CD4-positive, alpha-beta memory T cell (primary cell): Measurements from ENCODE around the gene TMEM106C. TPM values are rescaled to one million over a fixed set of nuclear protein-coding genes. Genes with fewer than 3 reads are reported as not detected.

Experiments
- CTCF ChIA-PET: fragments of 350-600 bp; sonication (Branson Sonifier 250); formaldehyde crosslinking; loops from one replicate; lab custom pipeline; 2021; ENCODE audit warnings: inconsistent platforms; ENCODE audit not compliant: partially characterized antibody; lab: Charles Lee
- POLR2A ChIA-PET: fragments of 350-600 bp; sonication (Branson Sonifier 250); formaldehyde crosslinking; loops from one replicate; lab custom pipeline; 2021; ENCODE audit not compliant: partially characterized antibody; lab: Charles Lee
- DNase-seq, 5 donors: peaks; one replicate each; pipeline versions ENCODE4 v3.0.0 to v3.0.0-alpha.2; 2020 to 2022; ENCODE audit warnings: mixed read lengths in 1 of 5
- H3K27ac ChIP-seq: one replicate; pipeline ENCODE4 v1.7.0; 2013; ENCODE audit warnings: low read depth, low read length
- H3K27me3 ChIP-seq: 2 replicates; pipeline ENCODE4 v1.7.0; 2013; ENCODE audit warnings: mild to moderate bottlenecking, low read length, moderate library complexity; ENCODE audit not compliant: insufficient read depth
- H3K36me3 ChIP-seq: 2 replicates; pipeline ENCODE4 v1.7.0; 2013; ENCODE audit warnings: mild to moderate bottlenecking, low read length, moderate library complexity; ENCODE audit not compliant: insufficient read depth
- H3K4me1 ChIP-seq: 2 replicates; pipeline ENCODE4 v1.7.0; 2013; ENCODE audit warnings: mild to moderate bottlenecking, low read length, moderate library complexity; ENCODE audit not compliant: insufficient read depth
- H3K4me3 ChIP-seq, 2 donors: one replicate each; pipeline ENCODE4 v1.7.0; 2013; ENCODE audit warnings: low read length in 2 of 2, mild to moderate bottlenecking in 1 of 2
- H3K9me3 ChIP-seq, 2 donors: one replicate each; pipeline ENCODE4 v1.7.0; 2013; ENCODE audit warnings: low read length in 2 of 2, control low read depth in 1 of 2; ENCODE audit not compliant: control insufficient read depth in 1 of 2
- H3K27ac Mint-ChIP-seq, 7 donors: one replicate each; pipeline ENCODE4 v1.8.0; 2020 to 2021; ENCODE audit warnings: mixed read lengths in 7 of 7, mild to moderate bottlenecking in 6 of 7, inconsistent platforms in 3 of 7, moderate library complexity in 3 of 7
- H3K27me3 Mint-ChIP-seq, 2 donors: one replicate each; pipeline ENCODE4 v1.8.0; 2020 to 2021; ENCODE audit warnings: mixed read lengths in 2 of 2
- H3K36me3 Mint-ChIP-seq, 2 donors: one replicate each; pipeline ENCODE4 v1.8.0; 2020 to 2021; ENCODE audit warnings: mixed read lengths in 2 of 2, inconsistent platforms in 1 of 2, mild to moderate bottlenecking in 1 of 2
- H3K4me1 Mint-ChIP-seq, 4 donors: one replicate each; pipeline ENCODE4 v1.8.0; 2020 to 2021; ENCODE audit warnings: mixed read lengths in 4 of 4, mild to moderate bottlenecking in 1 of 4
- H3K4me3 Mint-ChIP-seq, 8 donors: one replicate each; pipeline ENCODE4 v1.8.0; 2020 to 2021; ENCODE audit warnings: mixed read lengths in 8 of 8, mild to moderate bottlenecking in 7 of 8, moderate library complexity in 6 of 8, inconsistent platforms in 3 of 8
- H3K9me3 Mint-ChIP-seq, 8 donors: one replicate each; pipeline ENCODE4 v1.8.0; 2020 to 2021; ENCODE audit warnings: mixed read lengths in 8 of 8, mild to moderate bottlenecking in 5 of 8, inconsistent platforms in 3 of 8, moderate library complexity in 1 of 8
- intact Hi-C: fragments of 100-400 bp; cut with micrococcal nuclease; formaldehyde crosslinking; loops from one replicate; pipeline ENCODE4 v1.15.1; 2023
- polyA plus RNA-seq, 2 donors: library from polyadenylated mRNA; unstranded; fragments of 300-500 nt; fragmentation: Illumina TruSeq; gene quantifications; one replicate each; pipeline ENCODE4 v1.2.3, GENCODE V29; 2021
- total RNA-seq, 2 experiments: library from RNA; stranded (reverse); gene quantifications; one replicate each; pipeline ENCODE4 v1.2.3, GENCODE V29; 2021

TMEM106C gene
- total and polyA plus RNA-seq, 4 experiments from 2014 or later = 42.5 to 77.4 (median 44.6) TPM

DNA sequence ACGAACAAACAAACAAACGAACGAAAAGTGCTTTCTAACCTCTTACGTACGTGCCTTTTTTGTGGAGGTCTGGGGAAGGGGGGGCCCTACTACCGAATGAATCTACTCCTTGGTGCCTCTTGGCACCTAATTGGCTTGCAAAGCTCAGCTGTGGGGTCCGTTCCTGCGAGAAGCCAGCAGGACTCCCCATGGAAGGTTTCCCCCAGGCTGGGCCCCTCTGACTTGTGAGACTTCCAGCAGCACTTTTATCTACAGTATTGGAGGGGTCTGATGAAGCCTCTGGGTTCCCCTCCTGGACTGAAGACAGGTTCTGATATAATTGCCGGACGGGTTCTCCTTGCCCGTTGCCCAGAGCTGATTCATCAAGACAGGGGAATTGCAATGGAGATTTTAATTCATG lies 1.2 kb upstream of the TMEM106C start:
- Mint-ChIP-seq H3K4me1 (peaks cover 11 to 38% (median 31%) of the 10 kb centered on the region in 4 donors), H3K9me3 (peaks cover 0 to 8% (median 1%) of the 10 kb centered on the region in 8 donors), H3K27ac (peak overlapping the region in 1 of 7 donors; percentile 92), H3K27me3 (peaks cover 0 to 5% of the 10 kb centered on the region in 2 donors), H3K36me3 (peaks cover 12 to 27% of the 10 kb centered on the region in 2 donors), H3K4me3 (peak overlapping the region in 1 of 8 donors; percentile 34)
- ChIA-PET POLR2A (no interaction called here), CTCF (interaction anchor here (0.9 to 4.0 kb wide), 9 partner anchors 8 to 219 kb away, joined by 3 to 24 read pairs (median 5); partner anchors contain the start of gene ASB8)
- Histone ChIP-seq H3K4me3 (no peak overlapping the region), H3K9me3 (no peaks in the 10 kb centered on the region), H3K27ac (no peak overlapping the region), H3K4me1 (peaks cover 19% of the 10 kb centered on the region), H3K27me3 (no peaks in the 10 kb centered on the region), H3K36me3 (no peaks in the 10 kb centered on the region)
- intact Hi-C loops = loop anchor here (2.0 to 5.0 kb wide), 3 partner anchors 145 to 255 kb away; partner anchors contain the start of genes ASB8, RPAP3 and SENP1
- DNase-seq = no peak

DNA sequence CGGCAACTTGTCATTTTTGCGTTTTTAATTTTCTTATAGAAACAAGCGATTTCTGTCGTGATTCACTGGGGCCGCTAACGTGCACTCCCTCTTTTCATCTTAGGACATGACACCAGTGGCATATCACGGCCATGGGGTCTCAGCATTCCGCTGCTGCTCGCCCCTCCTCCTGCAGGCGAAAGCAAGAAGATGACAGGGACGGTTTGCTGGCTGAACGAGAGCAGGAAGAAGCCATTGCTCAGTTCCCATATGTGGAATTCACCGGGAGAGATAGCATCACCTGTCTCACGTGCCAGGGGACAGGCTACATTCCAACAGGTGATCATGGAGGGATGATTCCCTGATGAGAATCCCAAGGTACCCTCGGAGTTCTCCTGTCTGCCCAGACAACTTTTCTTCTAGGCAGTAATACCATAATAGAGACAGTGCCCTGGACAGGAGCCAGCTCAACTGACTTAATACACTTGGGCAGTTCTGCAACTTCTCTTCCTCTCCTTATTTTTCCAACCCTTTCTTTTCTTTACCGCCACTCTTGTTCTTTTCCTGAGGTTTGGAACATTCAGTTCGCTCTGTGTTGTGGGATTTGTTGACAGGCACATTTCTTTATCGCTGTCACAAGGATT lies 821 bp downstream of the TMEM106C start:
- H3K27ac ChIP-seq = peak overlapping the region; percentile 62

GRCh38 chr12:47965581-47965980 lies 2.2 kb downstream of the TMEM106C start:
- peak overlapping the region in 6 of 8 donors; percentile 41 to 74 (median 56) for H3K4me3 Mint-ChIP-seq
- ChIA-PET CTCF (interaction anchor here (1.4 to 4.0 kb wide), 3 partner anchors 10 to 192 kb away, joined by 3 to 24 read pairs (median 10); partner anchors contain the start of gene ASB8), POLR2A (no interaction called here)
- no peak for DNase-seq
- intact Hi-C loops = no loop called here
- H3K36me3 Mint-ChIP-seq = peaks cover 18 to 52% of the 10 kb centered on the region in 2 donors
- H3K4me3 ChIP-seq = no peak overlapping the region
- H3K27me3 ChIP-seq = no peaks in the 10 kb centered on the region
- H3K27ac Mint-ChIP-seq = peak overlapping the region in 1 of 7 donors; percentile 25
- H3K9me3 Mint-ChIP-seq = no peaks in the 10 kb centered on the region
- H3K27ac ChIP-seq = no peak overlapping the region
- peaks cover 11 to 39% (median 32%) of the 10 kb centered on the region in 4 donors for H3K4me1 Mint-ChIP-seq
- peaks cover 19% of the 10 kb centered on the region for H3K4me1 ChIP-seq
- no peaks in the 10 kb centered on the region for H3K27me3 Mint-ChIP-seq
- no peaks in the 10 kb centered on the region for H3K36me3 ChIP-seq
- no peaks in the 10 kb centered on the region for H3K9me3 ChIP-seq

More for the DNA sequence above, 821 bp downstream of the TMEM106C start:
- H3K27ac Mint-ChIP-seq = peak overlapping the region; percentile 91 to 97 (median 92)
- H3K9me3 Mint-ChIP-seq = peaks cover 0 to 6% (median 0%) of the 10 kb centered on the region in 8 donors
- Histone ChIP-seq H3K4me1 (peaks cover 19% of the 10 kb centered on the region), H3K36me3 (no peaks in the 10 kb centered on the region), H3K9me3 (no peaks in the 10 kb centered on the region), H3K4me3 (peak overlapping the region; percentile 84 to 92), H3K27me3 (no peaks in the 10 kb centered on the region)
- no peak for DNase-seq
- peaks cover 0 to 5% of the 10 kb centered on the region in 2 donors for H3K27me3 Mint-ChIP-seq
- peak overlapping the region; percentile 93 to 99 (median 99) for H3K4me3 Mint-ChIP-seq
- POLR2A ChIA-PET = interaction anchor here (1.2 to 2.2 kb wide), 4 partner anchors 59 to 258 kb away, joined by 5 to 9 read pairs (median 6); partner anchors contain the start of genes CCDC184, RPAP3 and VDR
- CTCF ChIA-PET = interaction anchor here (0.7 to 4.0 kb wide), 22 partner anchors 8 to 654 kb away, joined by 3 to 24 read pairs (median 6); partner anchors contain the start of genes ASB8 and VDR
- intact Hi-C loops = loop anchor here (5.0 kb wide), 2 partner anchors 143 to 257 kb away; partner anchors contain the start of genes RPAP3 and SENP1
- H3K36me3 Mint-ChIP-seq = peaks cover 18 to 44% of the 10 kb centered on the region in 2 donors
- peaks cover 11 to 39% (median 32%) of the 10 kb centered on the region in 4 donors for H3K4me1 Mint-ChIP-seq

GRCh38 chr12:47967461-47968321 lies 4.3 kb downstream of the TMEM106C start:
- Mint-ChIP-seq H3K27me3 (no peaks in the 10 kb centered on the region), H3K27ac (no peak overlapping the region), H3K4me3 (no peak overlapping the region), H3K9me3 (no peaks in the 10 kb centered on the region), H3K4me1 (peaks cover 11 to 39% (median 31%) of the 10 kb centered on the region in 4 donors), H3K36me3 (peaks cover 18 to 52% of the 10 kb centered on the region in 2 donors)
- Histone ChIP-seq H3K9me3 (no peaks in the 10 kb centered on the region), H3K4me3 (no peak overlapping the region), H3K4me1 (peaks cover 19% of the 10 kb centered on the region), H3K27me3 (no peaks in the 10 kb centered on the region), H3K36me3 (no peaks in the 10 kb centered on the region), H3K27ac (no peak overlapping the region)
- ChIA-PET CTCF (interaction anchor here (0.8 kb wide), 1 partner anchor 19 kb away, joined by 3 read pairs; no protein-coding TSS in a partner anchor), POLR2A (no interaction called here)
- intact Hi-C loops = no loop called here
- DNase-seq = no peak

- H3K27ac ChIP-seq = no peak overlapping the region
- Mint-ChIP-seq H3K4me1 (peaks cover 6 to 19% (median 12%) of the 10 kb centered on the region in 4 donors), H3K4me3 (no peak overlapping the region), H3K36me3 (peaks cover 18 to 41% of the 10 kb centered on the region in 2 donors), H3K27me3 (no peaks in the 10 kb centered on the region), H3K27ac (peak overlapping the region in 3 of 7 donors; percentile 0 to 43 (median 38)), H3K9me3 (no peaks in the 10 kb centered on the region)
- H3K4me1 ChIP-seq = peaks cover 5% of the 10 kb centered on the region
- no peaks in the 10 kb centered on the region for H3K27me3 ChIP-seq
- H3K36me3 ChIP-seq = no peaks in the 10 kb centered on the region
- no peak overlapping the region for H3K4me3 ChIP-seq
- H3K9me3 ChIP-seq = no peaks in the 10 kb centered on the region
- ChIA-PET POLR2A (no interaction called here), CTCF (no interaction called here)
- intact Hi-C loops = no loop called here
- no peak for DNase-seq
Observed at GRCh38 chr12:47969845-47970244, 6.4 kb downstream of the TMEM106C start.

DNA sequence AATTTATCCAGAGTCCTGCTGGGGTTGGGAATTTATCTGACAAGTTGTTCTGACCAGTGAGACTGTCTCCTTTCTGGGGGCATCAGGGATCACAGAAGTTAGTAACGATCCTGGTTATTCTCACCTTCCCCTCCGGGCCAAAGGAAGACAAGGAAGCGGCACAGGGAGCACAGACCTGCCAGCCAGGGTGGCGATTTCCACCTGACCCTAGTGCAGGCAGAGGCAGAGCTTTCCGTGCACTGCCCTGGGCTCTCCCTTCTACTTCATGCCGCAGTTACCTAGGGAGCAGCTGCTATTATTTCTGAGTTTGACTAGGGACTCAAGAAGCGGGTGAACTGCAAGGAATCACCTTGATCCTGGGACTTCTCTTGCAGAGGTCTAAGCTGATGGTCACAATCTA lies 7.4 kb downstream of the TMEM106C start:
- Mint-ChIP-seq H3K36me3 (peaks cover 15 to 38% of the 10 kb centered on the region in 2 donors), H3K4me1 (peaks cover 0 to 9% (median 4%) of the 10 kb centered on the region in 4 donors), H3K27ac (peak overlapping the region in 1 of 7 donors; percentile 10), H3K9me3 (no peaks in the 10 kb centered on the region), H3K4me3 (no peak overlapping the region), H3K27me3 (no peaks in the 10 kb centered on the region)
- Histone ChIP-seq H3K4me1 (no peaks in the 10 kb centered on the region), H3K36me3 (no peaks in the 10 kb centered on the region), H3K4me3 (no peak overlapping the region), H3K27me3 (no peaks in the 10 kb centered on the region), H3K27ac (no peak overlapping the region), H3K9me3 (no peaks in the 10 kb centered on the region)
- intact Hi-C loops = no loop called here
- CTCF ChIA-PET = interaction anchor here (1.6 kb wide), 1 partner anchor 10 kb away, joined by 5 read pairs; no protein-coding TSS in a partner anchor
- no peak for DNase-seq
- POLR2A ChIA-PET = no interaction called here
